HFFc6 (cell line): ENCODE results near the gene DPP3. TPM values are rescaled to one million over a fixed set of nuclear protein-coding genes. Genes with fewer than 3 reads are reported as not detected.

ENCODE experiments used
- DNase-seq: peaks from one replicate; pipeline ENCODE4 v3.0.0-alpha.2; 2018
- H3K27ac Mint-ChIP-seq: 2 replicates; pipeline ENCODE4 v1.8.0; 2020; ENCODE audit warnings: mild to moderate bottlenecking, mixed read lengths
- H3K27me3 Mint-ChIP-seq: 2 replicates; pipeline ENCODE4 v1.8.0; 2021; ENCODE audit warnings: mild to moderate bottlenecking, moderate library complexity, mixed read lengths; ENCODE audit not compliant: insufficient read depth
- H3K36me3 Mint-ChIP-seq: 2 replicates; pipeline ENCODE4 v1.8.0; 2021; ENCODE audit warnings: low read depth, mixed read lengths
- H3K4me1 Mint-ChIP-seq: 2 replicates; pipeline ENCODE4 v1.8.0; 2020; ENCODE audit warnings: low read depth, mixed read lengths
- H3K4me3 Mint-ChIP-seq: 2 replicates; pipeline ENCODE4 v1.8.0; 2020; ENCODE audit warnings: mild to moderate bottlenecking, moderate library complexity, mixed read lengths
- H3K9me3 Mint-ChIP-seq: 2 replicates; pipeline ENCODE4 v1.8.0; 2020; ENCODE audit warnings: mild to moderate bottlenecking, mixed read lengths
- total RNA-seq, 6 experiments: library from RNA; stranded (reverse); fragmentation: NEBNext Ultra II Directional; extraction: Animal tissue kit (Norgen Biotek cat#: 25700); gene quantifications; 2 replicates in 1 of 6; 3 replicates in 5 of 6; pipeline ENCODE4 v1.2.3, GENCODE V29; 2021
- TF ChIP-seq, protein P1 (sequence below): fragments of 200-600 bp; sonication (generic); IDR thresholded peaks from 2 replicates; pipeline ENCODE4 v1.5.0; 2021; ENCODE audit warnings: antibody characterized with exemption, mild to moderate bottlenecking

The DPP3 gene
- total RNA-seq, 6 experiments from 2014 or later, result 54.8 to 71.6 (median 58.2) TPM

DNA sequence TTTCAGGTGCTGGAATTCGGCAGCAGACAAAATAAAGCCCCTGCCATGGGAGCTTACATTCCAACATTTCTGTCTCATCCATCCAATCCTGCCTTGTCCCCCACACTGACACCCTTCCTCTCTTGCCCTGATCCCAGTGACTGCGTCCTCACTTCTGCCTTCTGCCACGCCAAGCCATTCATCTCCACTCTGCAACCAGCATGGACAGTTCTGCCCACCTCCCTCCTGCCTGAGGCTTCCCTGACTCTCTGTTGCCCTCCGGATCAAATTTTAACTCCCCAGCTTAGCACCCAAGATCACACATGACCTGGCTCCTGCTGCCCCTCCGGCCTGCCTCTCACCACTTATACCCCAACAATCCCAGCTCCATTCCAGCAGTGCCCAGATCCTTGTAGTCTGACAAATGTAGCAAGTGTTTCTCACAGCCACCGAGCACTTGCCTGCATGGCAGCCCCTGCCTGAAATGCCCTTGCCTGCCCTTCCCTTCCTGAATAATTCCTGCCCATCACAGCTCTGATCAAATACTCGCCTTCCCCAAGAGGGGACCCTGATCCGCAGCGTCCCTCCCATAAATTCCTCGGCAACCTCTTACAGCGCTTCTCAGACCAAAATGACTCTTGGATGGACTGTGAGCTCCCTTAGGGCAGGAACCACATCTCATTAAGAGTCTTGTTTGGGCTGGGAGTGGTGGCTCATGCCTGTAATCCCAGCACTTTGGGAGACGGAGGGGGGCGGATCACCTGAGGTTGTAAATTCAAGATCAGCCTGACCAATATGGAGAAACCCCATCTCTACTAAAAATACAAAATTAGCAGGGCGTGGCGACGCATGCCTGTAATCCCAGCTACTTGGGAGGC, 68.8 kb downstream of the DPP3 start:
- Mint-ChIP-seq H3K9me3 (no peaks in the 10 kb centered on the region), H3K27me3 (peaks cover 19% of the 10 kb centered on the region), H3K36me3 (no peaks in the 10 kb centered on the region), H3K4me1 (peaks cover 12% of the 10 kb centered on the region), H3K4me3 (no peak overlapping the region), H3K27ac (no peak overlapping the region)
- DNase-seq, result no peak
- TF ChIP-seq, protein P1, sequence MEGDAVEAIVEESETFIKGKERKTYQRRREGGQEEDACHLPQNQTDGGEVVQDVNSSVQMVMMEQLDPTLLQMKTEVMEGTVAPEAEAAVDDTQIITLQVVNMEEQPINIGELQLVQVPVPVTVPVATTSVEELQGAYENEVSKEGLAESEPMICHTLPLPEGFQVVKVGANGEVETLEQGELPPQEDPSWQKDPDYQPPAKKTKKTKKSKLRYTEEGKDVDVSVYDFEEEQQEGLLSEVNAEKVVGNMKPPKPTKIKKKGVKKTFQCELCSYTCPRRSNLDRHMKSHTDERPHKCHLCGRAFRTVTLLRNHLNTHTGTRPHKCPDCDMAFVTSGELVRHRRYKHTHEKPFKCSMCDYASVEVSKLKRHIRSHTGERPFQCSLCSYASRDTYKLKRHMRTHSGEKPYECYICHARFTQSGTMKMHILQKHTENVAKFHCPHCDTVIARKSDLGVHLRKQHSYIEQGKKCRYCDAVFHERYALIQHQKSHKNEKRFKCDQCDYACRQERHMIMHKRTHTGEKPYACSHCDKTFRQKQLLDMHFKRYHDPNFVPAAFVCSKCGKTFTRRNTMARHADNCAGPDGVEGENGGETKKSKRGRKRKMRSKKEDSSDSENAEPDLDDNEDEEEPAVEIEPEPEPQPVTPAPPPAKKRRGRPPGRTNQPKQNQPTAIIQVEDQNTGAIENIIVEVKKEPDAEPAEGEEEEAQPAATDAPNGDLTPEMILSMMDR, result no peak

DNA sequence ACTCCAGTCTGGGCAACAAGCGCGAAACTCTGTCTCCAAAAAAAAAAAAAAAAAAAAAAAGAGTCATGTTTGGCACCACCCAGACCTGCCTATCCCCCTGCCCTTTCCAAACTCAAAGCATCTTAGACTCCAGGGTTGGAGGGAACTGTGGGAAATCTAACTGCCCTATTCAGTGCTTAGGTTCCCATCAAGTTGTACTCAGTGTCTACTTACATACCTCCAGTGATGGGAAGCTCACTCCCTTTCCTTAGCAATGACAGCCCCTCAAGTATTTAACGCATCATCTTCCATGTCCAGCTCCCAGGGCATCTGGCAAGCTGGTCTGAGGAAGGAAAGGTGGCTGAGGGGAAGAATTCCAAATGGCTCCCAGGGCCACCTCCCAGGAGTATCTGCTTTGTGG, 69.5 kb downstream of the DPP3 start:
- TF ChIP-seq, protein P1, result no peak
- no peak overlapping the region for H3K27ac Mint-ChIP-seq
- peaks cover 6% of the 10 kb centered on the region for H3K4me1 Mint-ChIP-seq
- no peaks in the 10 kb centered on the region for H3K36me3 Mint-ChIP-seq
- H3K9me3 Mint-ChIP-seq, result no peaks in the 10 kb centered on the region
- H3K4me3 Mint-ChIP-seq, result no peak overlapping the region
- peaks cover 21% of the 10 kb centered on the region for H3K27me3 Mint-ChIP-seq
- DNase-seq, result no peak

DNA sequence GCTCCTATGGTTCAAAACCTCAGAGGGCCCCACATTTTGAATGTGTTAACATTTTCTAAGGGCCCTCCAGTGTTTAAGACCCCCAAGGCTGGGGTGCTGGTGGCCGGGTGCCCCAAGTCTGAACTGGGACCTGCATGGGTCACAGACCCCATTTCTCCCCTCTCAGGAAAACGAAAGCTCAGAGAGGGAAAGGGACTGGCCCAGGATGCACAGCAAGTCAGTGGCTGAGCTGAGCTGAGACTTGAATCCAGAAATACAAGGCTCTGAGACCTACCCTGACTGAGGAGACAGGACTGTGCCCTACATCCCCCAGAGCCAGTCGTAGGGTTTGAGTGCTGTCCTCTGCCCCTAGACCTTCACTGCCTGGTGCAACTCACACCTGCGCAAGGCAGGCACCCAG, 70.7 kb downstream of the DPP3 start:
- no peaks in the 10 kb centered on the region for H3K9me3 Mint-ChIP-seq
- H3K27me3 Mint-ChIP-seq, result peaks cover 29% of the 10 kb centered on the region

DNA sequence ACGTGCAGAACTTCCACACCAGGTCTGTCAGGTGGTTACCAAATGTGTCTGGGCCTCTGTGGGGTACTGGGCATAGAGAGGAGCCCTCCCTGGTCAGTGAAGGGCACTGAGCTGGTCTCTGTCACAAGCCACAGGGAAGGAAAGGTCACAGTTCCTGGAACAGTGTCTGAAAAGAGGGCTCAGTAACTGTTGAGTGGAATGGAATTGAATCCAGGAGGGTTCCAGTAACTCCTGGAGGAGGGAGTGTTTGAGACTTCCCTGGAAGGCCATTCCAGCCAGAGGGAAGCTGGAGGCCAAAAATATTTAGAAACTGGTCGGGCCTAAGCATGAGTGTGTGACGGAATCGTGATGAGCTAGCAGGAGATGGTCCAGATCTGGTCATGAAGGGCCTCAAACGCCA, 74.4 kb downstream of the DPP3 start:
- no peaks in the 10 kb centered on the region for H3K9me3 Mint-ChIP-seq
- TF ChIP-seq, protein P1, result no peak
- no peak overlapping the region for H3K27ac Mint-ChIP-seq
- H3K36me3 Mint-ChIP-seq, result no peaks in the 10 kb centered on the region
- no peak for DNase-seq
- peaks cover 33% of the 10 kb centered on the region for H3K27me3 Mint-ChIP-seq
- H3K4me1 Mint-ChIP-seq, result no peaks in the 10 kb centered on the region
- no peak overlapping the region for H3K4me3 Mint-ChIP-seq

More for the DNA sequence above, 70.7 kb downstream of the DPP3 start:
- Mint-ChIP-seq H3K36me3 (no peaks in the 10 kb centered on the region), H3K4me3 (no peak overlapping the region), H3K27ac (no peak overlapping the region), H3K4me1 (no peaks in the 10 kb centered on the region)
- no peak for DNase-seq
- TF ChIP-seq, protein P1, result no peak

DNA sequence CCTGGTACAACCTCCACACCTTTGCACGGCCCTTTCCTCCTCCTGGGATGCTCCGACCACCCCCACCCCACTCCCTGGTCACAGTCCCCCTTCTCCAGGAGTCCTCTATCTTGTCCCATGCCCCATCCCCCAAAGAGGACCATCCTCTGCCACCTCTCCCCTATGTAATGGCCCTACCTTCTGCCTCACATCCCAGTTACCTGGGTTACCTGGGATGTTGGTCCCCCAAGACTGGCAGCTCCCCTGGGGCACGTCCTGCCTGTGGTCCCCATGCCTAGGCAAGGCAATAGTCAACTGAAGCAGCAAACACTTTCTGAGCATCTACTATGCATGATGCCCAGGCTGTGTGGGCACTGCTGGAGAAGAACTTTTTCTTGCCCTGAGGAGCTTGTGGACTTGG, 75.2 kb downstream of the DPP3 start:
- no peaks in the 10 kb centered on the region for H3K36me3 Mint-ChIP-seq
- H3K4me3 Mint-ChIP-seq, result no peak overlapping the region
- no peaks in the 10 kb centered on the region for H3K4me1 Mint-ChIP-seq
- no peak for DNase-seq
- H3K27me3 Mint-ChIP-seq, result peaks cover 29% of the 10 kb centered on the region
- no peaks in the 10 kb centered on the region for H3K9me3 Mint-ChIP-seq
- no peak overlapping the region for H3K27ac Mint-ChIP-seq
- TF ChIP-seq, protein P1, result no peak
